Adrenal gland (tissue), 12 donors: ENCODE measurements around the gene MYO5A. TPM values are rescaled to one million over a fixed set of nuclear protein-coding genes. Genes with fewer than 3 reads are reported as not detected.

Experiments used
- DNase-seq, 7 donors: peaks; one replicate each; pipeline ENCODE4 v3.0.0-alpha.2; 2019 to 2020
- H3K27ac ChIP-seq, 5 donors: fragments of 200-600 bp; sonication (generic) in 4 of 5; 1 replicate in 3 of 5; 2 replicates in 2 of 5; pipeline versions ENCODE4 v1.5.1 to v1.8.0; 2016 to 2020; ENCODE audit warnings: mild to moderate bottlenecking in 1 of 5
- H3K27me3 ChIP-seq: fragments of 200-600 bp; 2 replicates; pipeline ENCODE4 v1.8.0; 2021
- H3K36me3 ChIP-seq, 2 donors: fragments of 200-600 bp; replicated peaks in 1 of 2; 1 replicate in 1 of 2; 2 replicates in 1 of 2; pipeline versions ENCODE4 v1.5.1 to v1.8.0; 2018 to 2022
- H3K4me1 ChIP-seq, 2 donors: fragments of 200-600 bp; replicated peaks in 1 of 2; 1 replicate in 1 of 2; 2 replicates in 1 of 2; pipeline versions ENCODE4 v1.5.1 to v1.8.0; 2018 to 2021
- H3K4me3 ChIP-seq, 4 donors: fragments of 200-600 bp; sonication (generic) in 3 of 4; one replicate each; pipeline ENCODE4 v1.5.1; 2016 to 2018
- H3K9me3 ChIP-seq, 3 donors: fragments of 200-600 bp; sonication (generic) in 1 of 3; replicated peaks in 1 of 3; 1 replicate in 2 of 3; 2 replicates in 1 of 3; pipeline versions ENCODE4 v1.5.1 to v1.8.0; 2016 to 2021
- CTCF ChIP-seq, 6 experiments: fragments of 450-650 bp in 4 of 6; fragments of 200-600 bp in 2 of 6; sonication (generic) in 1 of 6; IDR thresholded peaks; 1 replicate in 5 of 6; 2 replicates in 1 of 6; pipeline versions ENCODE4 v1.5.1 to v1.8.0; 2016 to 2021; ENCODE audit warnings: antibody characterized with exemption in 6 of 6, mild to moderate bottlenecking in 2 of 6, moderate library complexity in 1 of 6
- POLR2A ChIP-seq, 2 donors: fragments of 450-650 bp; IDR thresholded peaks; one replicate each; pipeline ENCODE4 v1.6.1; 2017; ENCODE audit warnings: antibody characterized with exemption in 2 of 2, mild to moderate bottlenecking in 2 of 2, moderate library complexity in 1 of 2
- WGBS, 4 donors: extraction: QIAGEN DNeasy Blood & Tissue Kit in 2 of 4; methylation state at CpG; one replicate each; pipeline versions ENCODE4 v1.1.5 to v1.1.7; 2013 to 2017; 5-methylcytosine and 5-hydroxymethylcytosine counted together
- intact Hi-C, 2 donors: fragments of 100-400 bp; cut with DNase I; formaldehyde crosslinking; loops; one replicate each; pipeline versions ENCODE4 v1.14.1 to v1.15.0; 2022 to 2023
- polyA plus RNA-seq, 3 donors: library from polyadenylated mRNA; stranded (reverse); fragments of 200-250 nt in 2 of 3; fragments of 350-450 nt in 1 of 3; fragmentation: Illumina TruSeq in 1 of 3; extraction: RNeasy Lipid Tissue Mini Kit (QIAGEN cat#74804) in 1 of 3; gene quantifications; one replicate each; pipeline ENCODE4 v1.2.3, GENCODE V29; 2013 to 2014
- total RNA-seq, 9 donors: library from RNA; depleted of rRNA in 4 of 9; stranded (reverse); fragments of >200 nt in 4 of 9; fragments of 120-200 nt in 1 of 9; fragmentation: NEBNext Ultra II Directional in 1 of 9; extraction: Animal tissue kit (Norgen Biotek cat#: 25700) in 1 of 9; gene quantifications; one replicate each; pipeline versions ENCODE4 v1.1.0 to v1.2.4, GENCODE V29; 2013 to 2023
- donor health status: healthy with polysubstance abuse.
- donor health status: Bipolar disorder and iron deficiency.
- donor health status: DM: yes; HTN: yes; CAD: no.
- donor health status: DM: no; HTN: no; CAD: no.
- donor health status: DM: no; HTN: no; CAD: no.
- donor health status: DM: yes; HTN: yes; CAD: no.

MYO5A gene
- total and polyA plus RNA-seq, 12 donors, result 6.3 to 57.5 (median 39.6) TPM

DNA sequence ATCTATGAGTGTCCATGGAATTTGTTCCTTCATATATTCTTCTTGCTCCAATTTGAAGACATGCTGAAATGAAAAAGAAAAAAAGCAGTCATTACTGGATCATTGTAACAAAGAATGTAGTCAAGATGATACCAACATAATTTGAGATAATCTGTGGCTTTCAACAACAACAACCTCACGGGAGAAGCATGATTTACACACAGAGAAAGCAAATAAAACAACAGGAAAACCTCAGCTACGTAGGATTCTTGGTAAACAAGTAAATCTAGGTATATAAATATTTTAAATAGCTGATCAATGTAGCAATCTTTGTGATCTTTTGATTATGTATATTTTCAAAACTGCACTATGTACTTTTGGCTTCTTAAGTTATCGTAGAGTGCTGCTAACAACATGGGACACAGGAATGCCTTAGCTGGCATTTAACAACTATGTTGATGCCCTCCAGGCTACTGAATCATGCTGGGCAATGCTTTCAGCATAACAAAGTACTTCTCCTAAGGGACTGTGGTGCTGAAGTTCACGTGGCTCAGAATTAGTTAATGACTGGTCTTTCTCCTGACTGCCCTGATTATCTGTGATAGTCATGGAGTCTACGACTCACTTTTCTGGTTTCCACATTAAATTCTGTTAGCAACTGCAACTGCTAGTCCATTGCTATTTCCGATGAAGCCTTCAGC is 136.5 kb downstream of the MYO5A start:
- H3K27me3 ChIP-seq, result no peaks in the 10 kb centered on the region
- TF ChIP-seq CTCF (IDR thresholded peaks at IDR 0.05) (no peak), POLR2A (IDR thresholded peaks at IDR 0.05) (no peak)
- no peak overlapping the region for H3K4me3 ChIP-seq
- no peak overlapping the region for H3K27ac ChIP-seq
- intact Hi-C loops, result no loop called here
- no peak for DNase-seq
- 86 to 89% (median 87%) methylated on average over 6 of the region's 6 CpGs for WGBS, 4 donors
- H3K9me3 ChIP-seq, result no peaks in the 10 kb centered on the region
- H3K4me1 ChIP-seq, result no peaks in the 10 kb centered on the region
- peaks cover 0 to 5% of the 10 kb centered on the region in 2 donors for H3K36me3 ChIP-seq

DNA sequence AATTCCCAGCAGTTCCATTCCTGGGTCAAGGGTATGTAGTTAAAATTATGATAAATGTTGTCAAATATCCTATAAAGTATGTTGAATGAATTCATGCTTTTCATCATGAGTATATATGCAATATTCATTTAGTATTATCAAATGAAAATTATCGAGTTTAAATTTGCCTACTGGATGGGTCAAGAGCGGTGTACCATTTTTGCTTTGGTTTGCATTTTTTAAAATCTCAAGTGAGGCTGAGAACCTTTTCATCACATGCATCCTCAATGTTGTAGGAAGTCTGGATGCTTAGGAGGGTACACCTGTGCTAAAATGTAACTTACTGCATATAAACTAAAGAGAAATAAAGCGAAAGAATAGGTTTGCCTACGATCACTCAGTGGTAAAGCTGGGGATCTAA is 137.6 kb downstream of the MYO5A start:
- no peaks in the 10 kb centered on the region for H3K4me1 ChIP-seq
- no peak for DNase-seq
- intact Hi-C loops, result no loop called here
- H3K4me3 ChIP-seq, result no peak overlapping the region
- 97 to 99% (median 98%) methylated on average over 4 of the region's 4 CpGs for WGBS, 4 donors
- peaks cover 0 to 5% of the 10 kb centered on the region in 2 donors for H3K36me3 ChIP-seq
- TF ChIP-seq CTCF (IDR thresholded peaks at IDR 0.05) (no peak), POLR2A (IDR thresholded peaks at IDR 0.05) (no peak)
- no peaks in the 10 kb centered on the region for H3K9me3 ChIP-seq
- no peaks in the 10 kb centered on the region for H3K27me3 ChIP-seq
- H3K27ac ChIP-seq, result no peak overlapping the region

- intact Hi-C loops, result no loop called here
- no peak overlapping the region for H3K4me3 ChIP-seq
- DNase-seq, result no peak
- no peak overlapping the region for H3K27ac ChIP-seq
- H3K9me3 ChIP-seq, result no peaks in the 10 kb centered on the region
- no peaks in the 10 kb centered on the region for H3K4me1 ChIP-seq
- H3K27me3 ChIP-seq, result no peaks in the 10 kb centered on the region
- TF ChIP-seq POLR2A (IDR thresholded peaks at IDR 0.05), result no peak
- TF ChIP-seq CTCF (IDR thresholded peaks at IDR 0.05), result no peak
- H3K36me3 ChIP-seq, result peaks cover 0 to 22% of the 10 kb centered on the region in 2 donors
These were observed 143.0 kb downstream of the MYO5A start for GRCh38 chr15:52385670-52386069.

GRCh38 chr15:52383100-52383588 is 145.5 kb downstream of the MYO5A start:
- no peak overlapping the region for H3K4me3 ChIP-seq
- 94 to 95% (median 95%) methylated on average over 2 of the region's 2 CpGs for WGBS, 4 donors
- H3K9me3 ChIP-seq, result no peaks in the 10 kb centered on the region
- H3K27me3 ChIP-seq, result no peaks in the 10 kb centered on the region
- intact Hi-C loops, result no loop called here
- no peak for DNase-seq
- H3K36me3 ChIP-seq, result peaks cover 0 to 34% of the 10 kb centered on the region in 2 donors
- no peak overlapping the region for H3K27ac ChIP-seq
- no peaks in the 10 kb centered on the region for H3K4me1 ChIP-seq
- TF ChIP-seq CTCF (IDR thresholded peaks at IDR 0.05), result no peak
